Measurements from ENCODE around the gene WWC2.
"Not testable (repeated sequence)": the region's sequence is repeated elsewhere in the genome, so short reads cannot be mapped to it uniquely, and the experiment has no call there.

Gene WWC2

GRCh38 chr4:183175631-183176232 is 76.7 kb downstream of the WWC2 start:
- DNase-seq = no peak

DNA sequence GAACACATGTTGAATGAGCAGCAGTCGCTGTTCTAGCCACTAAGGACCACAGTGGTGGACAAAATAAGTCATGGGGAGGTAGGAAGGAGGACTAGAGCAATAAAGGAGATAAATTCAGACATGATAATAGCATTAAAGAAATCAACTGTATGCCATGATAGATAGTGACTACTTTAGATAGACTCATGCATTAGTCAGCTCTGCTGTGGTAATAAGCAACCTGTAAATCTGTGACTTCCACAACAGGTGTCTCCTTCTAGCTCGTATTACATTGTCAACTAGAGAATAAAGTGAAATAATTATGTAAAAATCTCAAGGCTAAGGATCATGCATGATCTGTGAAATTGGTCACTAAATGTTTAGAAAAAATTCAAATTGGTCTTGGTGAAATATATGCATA is 77.9 kb downstream of the WWC2 start:
- DNase-seq = no peak

DNA sequence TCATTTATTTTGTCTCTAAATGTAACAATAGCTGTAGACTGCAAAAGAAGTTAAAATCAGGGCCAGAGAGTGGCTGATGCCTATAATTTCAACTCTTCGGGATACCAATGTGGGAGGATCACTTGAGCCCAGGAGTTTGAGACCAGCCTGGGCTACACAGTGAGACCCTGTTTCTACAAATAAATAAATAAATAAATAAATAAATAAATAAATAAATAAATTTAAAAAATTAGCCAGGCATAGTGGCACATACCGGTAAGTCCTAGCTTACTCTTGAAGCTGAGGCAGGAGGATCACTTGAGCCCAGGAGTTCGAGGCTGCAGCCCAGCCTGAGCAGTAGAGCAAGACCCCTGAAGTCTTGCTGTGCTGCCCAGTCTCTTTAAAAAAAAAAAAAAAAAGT is 79.1 kb downstream of the WWC2 start:
- DNase-seq = no peak

GRCh38 chr4:183180096-183180495 is 81.0 kb downstream of the WWC2 start:
- DNase-seq = no peak

DNA sequence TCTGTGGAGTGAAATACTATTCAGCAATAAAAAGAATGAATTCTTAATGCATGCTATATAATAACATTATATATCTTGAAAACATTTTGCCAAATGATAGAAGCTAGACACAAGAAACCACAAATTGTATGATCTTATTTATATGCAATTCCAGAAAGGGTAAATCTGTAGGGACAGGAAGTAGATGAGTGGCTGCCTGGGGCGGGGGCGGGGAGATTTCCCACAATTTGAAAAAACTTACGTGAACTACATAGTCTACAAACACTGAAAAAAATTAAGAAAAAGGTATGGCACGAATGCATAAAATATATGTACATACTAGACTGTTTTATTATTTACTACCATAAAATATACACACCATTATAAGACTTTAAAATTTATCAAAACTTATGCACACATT is 81.6 kb downstream of the WWC2 start:
- DNase-seq = no peak

DNA sequence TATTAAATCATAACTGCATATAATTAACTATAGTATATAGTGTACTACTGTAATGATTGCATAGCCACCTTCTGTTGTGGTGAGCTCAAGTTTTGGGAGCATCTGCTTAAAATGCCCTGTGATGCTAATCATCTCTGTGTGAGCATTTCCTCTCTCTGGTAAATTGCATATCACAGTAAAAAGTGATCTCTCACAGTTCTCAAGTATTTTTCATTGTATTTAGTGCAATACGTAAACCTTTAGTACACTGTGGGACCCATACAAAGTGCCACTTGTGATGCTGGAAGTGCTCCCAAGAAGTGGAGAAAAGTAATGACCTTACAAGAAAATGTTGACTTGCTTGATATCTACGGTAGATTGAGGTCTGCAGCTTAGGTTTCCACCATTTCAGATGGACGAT is 82.0 kb downstream of the WWC2 start:
- no peak for DNase-seq

DNA sequence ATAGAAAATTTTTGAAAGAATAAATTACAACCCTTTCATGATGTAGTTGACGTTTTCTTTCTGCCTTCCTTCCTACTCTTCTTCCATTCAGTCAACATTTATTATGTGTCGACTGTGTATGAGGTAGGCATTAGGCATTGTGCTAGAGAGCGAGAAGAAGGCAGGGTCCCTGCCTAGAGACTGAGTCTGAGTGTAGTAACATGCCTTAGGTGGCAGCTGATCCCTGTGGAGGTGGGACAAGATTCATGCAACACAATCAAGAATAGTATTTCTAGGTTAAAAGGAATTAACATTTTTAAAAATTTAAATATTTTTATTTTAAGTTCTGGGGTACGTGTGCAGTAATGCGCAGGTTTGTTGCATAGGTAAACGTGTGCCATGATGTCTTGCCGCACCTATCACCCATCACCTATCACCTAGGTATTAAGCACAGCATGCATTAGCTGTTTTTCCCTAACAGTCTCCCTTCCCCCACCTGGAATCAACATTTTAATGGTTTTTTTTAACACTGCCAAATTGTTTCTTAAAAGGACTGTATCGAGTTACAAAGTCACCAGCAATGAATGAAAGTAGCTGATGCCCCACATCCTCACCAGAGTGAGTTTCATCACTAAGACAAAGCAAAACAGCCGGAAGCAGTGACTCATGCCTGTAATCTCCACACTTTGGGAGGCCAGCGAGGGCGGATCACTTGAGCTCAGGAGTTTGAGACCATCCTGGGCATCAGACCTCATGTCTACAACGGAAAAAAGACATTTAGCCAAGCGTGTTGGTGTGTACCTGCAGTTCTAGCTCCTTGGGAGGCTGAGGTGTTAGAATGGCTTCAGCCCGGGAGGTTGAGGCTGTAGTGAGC is 84.0 kb downstream of the WWC2 start:
- DNase-seq = no peak

DNA sequence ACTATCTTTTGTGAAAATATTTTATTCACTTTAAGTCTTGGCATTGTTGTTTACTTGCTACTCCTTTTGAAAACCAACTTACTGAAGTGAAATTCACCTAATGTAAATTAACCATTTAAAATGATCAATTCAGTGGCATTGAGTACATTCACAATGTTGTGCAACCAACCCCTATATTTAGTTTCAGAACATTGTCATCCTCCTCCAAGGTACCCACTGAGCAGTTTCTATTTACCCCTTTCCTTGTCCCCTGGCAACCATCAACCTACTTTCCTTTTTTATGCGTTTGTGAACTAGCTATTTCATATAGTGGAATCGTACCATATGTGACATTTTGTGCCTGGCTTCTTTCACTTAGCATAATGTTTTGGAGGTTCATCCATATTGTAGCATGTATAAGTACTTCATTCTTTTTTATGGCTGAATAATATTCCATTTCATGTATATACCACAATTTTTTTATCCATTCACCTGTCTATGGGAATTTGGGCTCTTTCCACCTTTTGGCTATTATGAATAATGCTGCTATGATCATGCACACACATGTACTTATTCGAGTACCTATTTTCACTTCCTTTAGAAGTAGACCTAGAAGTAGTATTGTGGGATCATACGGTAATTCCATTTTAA is 85.0 kb downstream of the WWC2 start:
- DNase-seq = no peak

DNA sequence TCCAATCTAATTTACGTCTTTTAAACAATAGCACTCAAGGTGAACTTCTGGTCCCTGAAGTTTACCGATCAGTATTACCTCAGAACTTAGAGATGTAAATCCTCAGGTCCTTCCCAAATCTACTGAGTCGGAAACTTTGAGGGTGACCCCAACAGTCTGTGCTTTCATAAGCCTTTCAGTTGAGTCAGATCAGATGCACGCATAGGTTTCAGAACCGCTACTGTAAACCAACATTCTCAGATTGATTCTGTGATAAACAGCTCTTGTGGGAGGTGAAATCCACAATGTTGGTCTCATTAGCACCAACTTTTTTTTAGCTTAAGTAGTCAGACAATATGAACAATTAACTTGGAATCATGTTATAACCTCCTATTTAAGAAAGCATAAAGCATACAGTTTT is 86.0 kb downstream of the WWC2 start:
- DNase-seq = no peak

DNA sequence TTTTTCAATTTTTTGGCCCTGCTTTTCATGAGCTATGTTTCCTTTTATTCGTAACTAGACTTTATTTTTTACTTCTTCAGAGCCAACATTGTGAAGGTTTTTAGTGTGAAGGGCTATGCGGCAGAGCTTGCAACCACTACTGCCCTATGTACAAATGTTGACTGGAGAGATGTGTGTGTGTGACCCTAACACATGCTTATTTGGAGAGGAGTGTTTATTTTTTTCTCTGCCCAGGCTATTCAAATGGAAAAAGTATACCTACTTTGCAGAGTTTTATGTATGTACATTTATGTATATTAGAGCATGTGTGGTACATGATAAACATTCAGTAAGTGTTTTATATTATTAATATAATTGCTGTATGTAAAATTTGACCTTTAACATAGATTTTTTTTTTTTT is 86.5 kb downstream of the WWC2 start:
- no peak for DNase-seq

- DNase-seq = no peak
These were observed 87.8 kb downstream of the WWC2 start for GRCh38 chr4:183186813-183187212.

GRCh38 chr4:183190900-183191527 is 92.0 kb downstream of the WWC2 start:
- DNase-seq = no peak

DNA sequence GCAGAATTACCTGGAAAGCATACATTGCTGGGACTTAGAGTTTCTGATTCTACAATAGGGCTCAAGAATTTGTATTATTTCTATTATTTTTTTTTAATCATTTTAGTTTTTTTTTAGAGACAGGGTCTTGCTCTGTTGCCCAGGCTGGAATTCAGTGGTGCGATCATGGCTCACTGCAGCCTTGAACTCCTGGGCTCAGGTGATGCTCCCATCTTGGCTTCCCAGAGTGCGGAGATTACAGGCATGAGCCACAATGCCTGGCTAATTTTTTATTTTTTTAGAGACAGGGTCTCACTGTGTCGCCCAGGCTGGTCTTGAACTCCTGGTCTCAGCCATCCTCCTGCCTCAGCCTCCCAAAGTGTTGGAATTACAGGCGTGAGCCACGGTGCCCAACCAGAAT is 92.6 kb downstream of the WWC2 start:
- no peak for DNase-seq

DNA sequence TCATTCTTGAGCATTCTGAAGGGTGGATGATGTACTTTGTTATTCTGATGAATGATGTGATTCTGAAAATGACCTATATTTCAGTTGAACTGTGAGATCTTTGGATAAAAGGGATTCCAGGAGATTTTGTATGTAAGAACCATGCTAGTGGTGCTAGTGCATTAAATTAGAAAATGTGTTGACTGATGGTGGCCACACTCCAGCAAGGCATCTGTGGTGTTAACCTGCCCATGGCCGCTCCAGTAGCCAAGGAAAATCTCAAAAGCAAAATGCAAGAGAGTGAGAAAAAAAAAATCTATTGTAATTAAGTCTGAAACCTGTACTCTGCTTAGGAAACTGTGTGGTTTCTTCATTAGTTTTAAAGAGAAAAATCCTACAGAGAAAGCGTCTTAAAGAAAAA is 93.5 kb downstream of the WWC2 start:
- no peak for DNase-seq

DNA sequence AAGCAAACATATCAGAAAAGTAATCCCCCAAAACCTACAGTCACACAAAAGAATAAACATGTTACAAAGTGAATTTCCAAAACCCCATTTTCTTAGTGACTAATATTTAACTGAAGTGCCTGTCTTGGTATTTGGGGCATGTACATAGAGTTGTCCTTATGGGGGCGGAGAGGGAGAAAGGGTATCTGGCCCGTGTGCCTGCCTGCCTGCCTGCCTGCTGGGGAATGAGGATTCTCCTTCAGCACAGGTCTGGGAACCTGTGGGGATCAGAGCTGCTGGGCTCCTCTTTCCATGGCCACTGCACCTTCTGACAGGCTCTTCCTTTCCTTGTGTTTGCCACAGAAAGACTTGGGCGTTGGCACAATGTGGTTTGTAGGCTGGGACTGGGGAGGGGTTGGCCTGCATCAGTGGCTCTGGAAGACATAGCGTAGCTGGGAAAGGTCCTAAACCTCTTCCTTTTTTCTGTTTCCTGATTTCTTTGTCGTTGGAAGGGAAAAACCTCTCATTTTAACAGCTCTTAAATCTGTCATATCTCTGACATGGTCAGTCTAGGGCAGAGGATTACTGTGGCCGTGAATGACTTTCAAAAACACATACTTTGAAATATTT is 94.8 kb downstream of the WWC2 start:
- DNase-seq = not testable (repeated sequence)

DNA sequence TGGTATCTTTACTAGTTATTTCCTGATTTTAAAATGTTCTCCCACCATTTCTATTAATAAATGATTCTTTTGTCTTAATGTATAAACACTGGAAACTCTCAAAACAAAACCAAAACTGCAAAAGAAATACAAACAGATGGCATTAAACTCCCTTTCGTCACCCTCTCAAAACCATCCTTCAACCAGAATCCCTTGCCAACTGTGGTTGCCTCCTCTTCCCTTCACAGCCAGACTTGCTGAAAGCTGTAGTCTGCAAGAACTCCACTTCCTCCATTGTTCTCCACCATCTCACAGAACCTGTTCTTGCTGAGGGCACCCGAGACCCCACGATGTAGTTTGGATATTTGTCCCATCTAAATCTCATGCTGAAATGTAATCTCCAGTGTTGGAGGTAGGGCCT is 96.5 kb downstream of the WWC2 start:
- DNase-seq = no peak

DNA sequence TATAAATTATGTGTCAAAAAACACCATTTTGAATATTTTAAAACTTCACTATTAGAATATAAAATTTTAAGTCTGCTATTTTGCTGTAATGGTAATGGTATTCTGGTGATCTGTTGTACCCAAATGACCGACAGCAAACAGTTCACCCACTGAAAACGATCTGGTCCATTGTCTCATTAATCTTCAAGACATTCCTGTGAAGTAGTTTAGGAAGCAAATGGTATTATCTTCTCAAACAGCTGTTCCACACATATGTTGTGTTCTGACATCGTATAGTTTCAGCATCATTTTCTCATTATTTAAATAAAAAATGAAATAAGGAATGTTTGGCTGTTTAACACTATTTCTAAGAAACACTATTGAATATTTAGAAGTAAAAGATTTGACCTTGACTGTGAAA is 98.1 kb downstream of the WWC2 start:
- DNase-seq = no peak

DNA sequence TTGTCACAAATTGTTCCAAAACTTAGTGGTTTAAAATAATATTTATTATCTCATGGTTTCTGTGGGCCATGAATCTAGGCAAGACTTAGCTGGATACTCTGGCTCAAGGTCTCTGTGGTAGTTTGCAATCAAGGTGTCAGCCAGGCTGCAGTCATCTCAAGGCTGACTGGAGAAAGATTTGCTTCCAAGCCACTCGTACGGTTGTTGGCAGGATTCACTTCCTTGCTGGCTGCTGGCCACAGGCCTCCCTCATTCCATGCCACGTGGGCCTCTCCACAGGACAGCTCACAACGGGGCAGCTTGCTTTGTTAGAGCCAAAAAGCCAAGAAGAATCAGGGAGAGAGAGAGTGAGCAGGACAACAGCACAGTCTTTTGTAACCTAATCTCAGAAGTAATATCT is 101.4 kb downstream of the WWC2 start:
- DNase-seq = no peak

DNA sequence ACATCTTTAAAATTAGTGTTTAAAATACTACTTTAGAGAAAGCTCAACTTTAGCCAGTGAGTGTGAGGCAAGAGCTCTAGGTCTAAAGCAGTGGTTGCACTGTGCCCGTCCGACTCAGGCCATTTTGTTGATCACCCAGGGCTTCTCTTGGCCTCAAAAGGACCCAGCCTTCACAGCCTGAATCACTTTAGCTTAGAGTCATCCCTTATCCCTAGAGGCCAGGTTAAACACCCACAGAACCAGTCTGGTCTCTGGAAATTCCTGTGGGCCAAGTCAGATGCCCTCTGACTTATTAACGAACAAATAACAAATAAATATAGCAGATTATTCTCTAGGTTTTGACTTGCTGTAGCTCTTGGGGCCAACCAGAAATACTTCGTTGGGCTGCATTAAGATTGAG is 102.3 kb downstream of the WWC2 start:
- no peak for DNase-seq

GRCh38 chr4:183202523-183202922 is 103.5 kb downstream of the WWC2 start:
- no peak for DNase-seq

DNA sequence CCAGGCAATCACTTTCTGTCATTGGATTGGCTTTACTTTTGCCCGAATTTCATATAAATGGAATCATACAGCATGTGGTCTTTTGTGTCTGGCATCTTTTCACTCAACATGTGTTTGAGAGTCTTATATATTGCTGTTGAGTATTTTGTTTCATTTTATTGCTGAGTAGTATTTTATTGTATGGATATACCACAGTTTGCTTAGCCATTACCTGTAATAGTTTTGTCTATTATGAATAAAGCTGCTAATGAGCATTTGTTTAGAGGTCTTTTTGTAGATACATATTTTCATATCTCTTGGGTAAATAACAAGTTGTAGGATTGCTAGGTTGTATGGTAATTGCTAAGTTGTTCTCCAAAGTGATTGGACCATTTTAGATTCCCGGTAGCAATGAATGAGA is 105.7 kb downstream of the WWC2 start:
- no peak for DNase-seq

GRCh38 chr4:183205193-183205592 is 106.1 kb downstream of the WWC2 start:
- DNase-seq = no peak

- no peak for DNase-seq
These were observed 106.7 kb downstream of the WWC2 start for GRCh38 chr4:183205709-183206108.
